Uterus (tissue), 2 donors: ENCODE results near the gene CTSD.

Source experiments
- POLR2A ChIP-seq, 2 donors: fragments of 450-650 bp; IDR thresholded peaks; one replicate each; pipeline ENCODE4 v1.6.1; 2016; ENCODE audit warnings: antibody characterized with exemption in 2 of 2, mild to moderate bottlenecking in 1 of 2, moderate library complexity in 1 of 2
- TF ChIP-seq, protein P1 (sequence below), 4 experiments: fragments of 200-600 bp in 2 of 4; fragments of 450-650 bp in 2 of 4; sonication (generic) in 2 of 4; IDR thresholded peaks; one replicate each; pipeline ENCODE4 v1.5.1; 2016 to 2019; ENCODE audit warnings: antibody characterized with exemption in 4 of 4, mild to moderate bottlenecking in 2 of 4, moderate library complexity in 1 of 4

DNA sequence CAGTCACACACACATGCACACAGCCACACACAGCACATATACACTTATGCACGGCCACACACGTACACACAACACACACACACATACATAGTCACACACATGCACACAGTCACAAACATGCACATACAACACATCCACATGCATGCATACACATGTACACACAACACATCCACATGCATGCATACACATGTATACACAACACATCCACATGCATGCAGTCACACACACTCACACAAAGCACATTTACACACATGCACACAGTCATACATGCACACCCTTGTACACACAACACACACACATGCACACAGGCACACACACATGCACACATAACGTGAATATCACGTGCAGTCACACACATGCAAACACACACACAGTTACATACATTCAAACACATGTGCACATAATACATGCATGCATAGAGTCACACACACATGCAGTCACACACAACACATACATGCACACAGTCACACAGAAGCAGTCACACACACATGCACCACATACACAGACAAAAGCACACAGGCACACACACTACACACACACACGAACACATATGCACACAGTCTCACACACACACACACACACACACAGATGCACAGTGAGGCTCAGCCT is 32.2 kb downstream of the CTSD start:
- TF ChIP-seq, protein P1, sequence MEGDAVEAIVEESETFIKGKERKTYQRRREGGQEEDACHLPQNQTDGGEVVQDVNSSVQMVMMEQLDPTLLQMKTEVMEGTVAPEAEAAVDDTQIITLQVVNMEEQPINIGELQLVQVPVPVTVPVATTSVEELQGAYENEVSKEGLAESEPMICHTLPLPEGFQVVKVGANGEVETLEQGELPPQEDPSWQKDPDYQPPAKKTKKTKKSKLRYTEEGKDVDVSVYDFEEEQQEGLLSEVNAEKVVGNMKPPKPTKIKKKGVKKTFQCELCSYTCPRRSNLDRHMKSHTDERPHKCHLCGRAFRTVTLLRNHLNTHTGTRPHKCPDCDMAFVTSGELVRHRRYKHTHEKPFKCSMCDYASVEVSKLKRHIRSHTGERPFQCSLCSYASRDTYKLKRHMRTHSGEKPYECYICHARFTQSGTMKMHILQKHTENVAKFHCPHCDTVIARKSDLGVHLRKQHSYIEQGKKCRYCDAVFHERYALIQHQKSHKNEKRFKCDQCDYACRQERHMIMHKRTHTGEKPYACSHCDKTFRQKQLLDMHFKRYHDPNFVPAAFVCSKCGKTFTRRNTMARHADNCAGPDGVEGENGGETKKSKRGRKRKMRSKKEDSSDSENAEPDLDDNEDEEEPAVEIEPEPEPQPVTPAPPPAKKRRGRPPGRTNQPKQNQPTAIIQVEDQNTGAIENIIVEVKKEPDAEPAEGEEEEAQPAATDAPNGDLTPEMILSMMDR (IDR thresholded peaks at IDR 0.05) = no peak
- no peak for TF ChIP-seq POLR2A (IDR thresholded peaks at IDR 0.05)
